GM23338 (cell line): ENCODE results near the gene CCL21. TPM values are rescaled to one million over a fixed set of nuclear protein-coding genes. Genes with fewer than 3 reads are reported as not detected.

Experiments
- ATAC-seq: fragments of 200-7000 bp; cut with Tn5 transposase; 3 replicates; pipeline ENCODE4 v1.9.1; 2020
- DNase-seq: peaks from one replicate; pipeline ENCODE4 v3.0.0-alpha.2; 2015; ENCODE audit warnings: low spot score
- H2AFZ ChIP-seq: fragments of 200-600 bp; sonication (generic); 2 replicates; pipeline ENCODE4 v1.8.0; 2016; ENCODE audit warnings: antibody characterized with exemption, mild to moderate bottlenecking, moderate library complexity
- H3F3A ChIP-seq: fragments of 200-600 bp; sonication (generic); replicated peaks from 2 replicates; pipeline ENCODE4 v1.8.0; 2017; ENCODE audit warnings: antibody characterized with exemption, mixed run types, low read depth
- H3K27ac ChIP-seq: fragments of 200-600 bp; sonication (generic); 2 replicates; pipeline ENCODE4 v1.6.1; 2016; ENCODE audit warnings: low read depth
- H3K27me3 ChIP-seq: fragments of 200-600 bp; sonication (generic); 2 replicates; pipeline ENCODE4 v1.8.0; 2016; ENCODE audit warnings: mild to moderate bottlenecking, mixed run types, moderate library complexity; ENCODE audit not compliant: insufficient read depth
- H3K36me3 ChIP-seq: fragments of 200-600 bp; sonication (generic); 2 replicates; pipeline ENCODE4 v1.8.0; 2016; ENCODE audit warnings: mild to moderate bottlenecking; ENCODE audit not compliant: insufficient read depth
- H3K4me1 ChIP-seq: fragments of 200-600 bp; sonication (generic); 2 replicates; pipeline ENCODE4 v1.8.0; 2016; ENCODE audit warnings: mild to moderate bottlenecking, moderate library complexity; ENCODE audit not compliant: insufficient read depth
- H3K4me2 ChIP-seq: fragments of 200-600 bp; sonication (generic); 2 replicates; pipeline ENCODE4 v1.7.1; 2017; ENCODE audit warnings: mixed run types
- H3K4me3 ChIP-seq: fragments of 200-600 bp; sonication (generic); 2 replicates; pipeline ENCODE4 v1.6.1; 2016; ENCODE audit warnings: mixed run types
- H3K79me2 ChIP-seq: fragments of 200-600 bp; sonication (generic); replicated peaks from 2 replicates; pipeline ENCODE4 v1.8.0; 2017; ENCODE audit warnings: mild to moderate bottlenecking; ENCODE audit not compliant: insufficient read depth
- H3K9me2 ChIP-seq: fragments of 200-600 bp; sonication (generic); 2 replicates; pipeline ENCODE4 v1.8.0; 2017; ENCODE audit not compliant: insufficient read depth
- H4K20me1 ChIP-seq: fragments of 200-600 bp; sonication (generic); replicated peaks from 2 replicates; pipeline ENCODE4 v1.8.0; 2017; ENCODE audit warnings: mild to moderate bottlenecking; ENCODE audit not compliant: insufficient read depth
- H3K27ac Mint-ChIP-seq: 2 replicates; pipeline ENCODE4 v1.8.0; 2020; ENCODE audit warnings: inconsistent platforms, mild to moderate bottlenecking, moderate library complexity, mixed read lengths
- H3K27me3 Mint-ChIP-seq: 3 replicates; pipeline ENCODE4 v1.8.0; 2022; ENCODE audit warnings: low read depth, mild to moderate bottlenecking, moderate library complexity, mixed read lengths, inconsistent platforms; ENCODE audit not compliant: insufficient read depth, poor library complexity
- H3K36me3 Mint-ChIP-seq: 3 replicates; pipeline ENCODE4 v1.8.0; 2021; ENCODE audit warnings: low read depth, mild to moderate bottlenecking, inconsistent platforms, moderate library complexity, mixed read lengths
- H3K4me1 Mint-ChIP-seq: 3 replicates; pipeline ENCODE4 v1.8.0; 2020; ENCODE audit warnings: mild to moderate bottlenecking, inconsistent platforms, mixed read lengths
- H3K4me3 Mint-ChIP-seq: 3 replicates; pipeline ENCODE4 v1.8.0; 2021; ENCODE audit warnings: moderate library complexity, mild to moderate bottlenecking, inconsistent platforms, mixed read lengths
- H3K9me3 Mint-ChIP-seq: 3 replicates; pipeline ENCODE4 v1.8.0; 2020; ENCODE audit warnings: moderate library complexity, mild to moderate bottlenecking, inconsistent platforms, mixed read lengths
- EZH2phosphoT487 ChIP-seq: fragments of 200-600 bp; sonication (generic); IDR thresholded peaks from one replicate; pipeline ENCODE4 v1.8.1; 2018; ENCODE audit warnings: antibody characterized with exemption; ENCODE audit not compliant: unreplicated experiment
- JUNB ChIP-seq: IDR thresholded peaks from one replicate; pipeline ENCODE4 v1.6.1; 2016; ENCODE audit warnings: antibody characterized with exemption; ENCODE audit not compliant: unreplicated experiment
- POLR2AphosphoS5 ChIP-seq: IDR thresholded peaks from 2 replicates; pipeline ENCODE4 v1.6.1; 2016; ENCODE audit warnings: antibody characterized with exemption, low read depth
- STAT1 ChIP-seq: IDR thresholded peaks from one replicate; pipeline ENCODE4 v1.6.1; 2016; ENCODE audit warnings: antibody characterized with exemption; ENCODE audit not compliant: unreplicated experiment
- ZNF114 ChIP-seq: fragments of 250-450 bp; sonication (Bioruptor Pico); IDR thresholded peaks from 2 replicates; pipeline ENCODE4 v1.5.0; 2020; ENCODE audit warnings: mild to moderate bottlenecking, moderate library complexity
- ZNF331 ChIP-seq: fragments of 250-450 bp; sonication (Bioruptor Pico); IDR thresholded peaks from 2 replicates; pipeline ENCODE4 v1.5.0; 2020; ENCODE audit warnings: low read depth, mild to moderate bottlenecking, moderate library complexity
- polyA plus RNA-seq: library from polyadenylated mRNA; unstranded; fragments of >200 nt; fragmentation: Nextera tagmentation; extraction: Ambion mirVana; gene quantifications from 2 replicates; pipeline ENCODE4 v1.2.1, GENCODE V29; 2016
- total RNA-seq: library from RNA; depleted of rRNA; stranded (reverse); fragments of >200 nt; shearing (Covaris generic); gene quantifications from 2 replicates; pipeline ENCODE4 v1.2.3, GENCODE V29; 2014
- TF ChIP-seq, protein P1 (sequence below): IDR thresholded peaks from 2 replicates; pipeline ENCODE4 v1.6.1; 2016; ENCODE audit warnings: antibody characterized with exemption
- TF ChIP-seq, protein P2 (sequence below): fragments of 250-450 bp; sonication (Bioruptor Pico); IDR thresholded peaks from 2 replicates; pipeline ENCODE4 v1.5.0; 2020; ENCODE audit warnings: mild to moderate bottlenecking, moderate library complexity

Gene CCL21
- total and polyA plus RNA-seq, 2 experiments from 2014 or later: not detected

DNA sequence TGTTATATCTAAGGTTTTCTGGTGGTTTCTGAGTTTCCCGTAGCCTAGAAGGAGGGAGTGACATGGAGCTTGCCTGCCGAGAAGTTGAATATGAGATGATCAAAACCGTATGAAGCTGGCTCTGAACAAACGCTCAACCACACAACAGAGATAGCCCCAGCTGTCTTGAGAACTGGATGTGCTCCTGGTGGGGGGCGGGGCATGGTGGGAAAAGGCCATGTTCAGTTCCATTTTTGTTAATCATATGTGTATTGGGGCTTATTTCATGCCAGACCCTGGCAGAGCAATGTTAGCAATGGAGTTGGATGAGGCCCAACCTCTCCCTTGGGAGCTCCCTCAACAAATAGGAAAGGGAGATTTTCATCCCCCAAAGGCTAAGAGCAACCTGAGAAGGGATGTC, 23.7 kb downstream of the CCL21 start (continued):
- TF ChIP-seq EZH2phosphoT487: no peak

DNA sequence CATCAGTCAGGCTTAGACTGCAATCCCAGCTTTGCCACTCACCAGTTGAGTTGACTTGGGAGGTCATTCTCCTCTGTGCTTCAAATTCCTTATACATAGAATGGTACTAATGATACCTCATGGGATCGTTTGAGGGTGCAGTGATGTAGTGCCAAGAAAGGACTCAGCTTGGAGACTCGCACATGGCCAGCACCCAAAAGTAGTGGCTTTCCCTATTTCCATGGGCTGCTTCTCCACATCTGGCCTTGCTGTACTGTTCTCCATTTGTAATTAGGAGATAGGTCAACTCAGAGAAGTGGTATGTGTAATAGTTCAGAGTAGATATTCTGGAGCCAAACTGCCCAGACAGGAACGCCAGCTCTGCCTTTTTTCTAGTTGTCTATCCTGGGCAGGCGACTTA, 24.3 kb downstream of the CCL21 start:
- no peak overlapping the region for H3K4me3 Mint-ChIP-seq

More for the DNA sequence above, 24.3 kb downstream of the CCL21 start:
- TF ChIP-seq ZNF114 (CRISPR knock-in tag) (no peak), ZNF331 (no peak), STAT1 (no peak), POLR2AphosphoS5 (no peak), EZH2phosphoT487 (no peak), JUNB (no peak)
- TF ChIP-seq, protein P1, sequence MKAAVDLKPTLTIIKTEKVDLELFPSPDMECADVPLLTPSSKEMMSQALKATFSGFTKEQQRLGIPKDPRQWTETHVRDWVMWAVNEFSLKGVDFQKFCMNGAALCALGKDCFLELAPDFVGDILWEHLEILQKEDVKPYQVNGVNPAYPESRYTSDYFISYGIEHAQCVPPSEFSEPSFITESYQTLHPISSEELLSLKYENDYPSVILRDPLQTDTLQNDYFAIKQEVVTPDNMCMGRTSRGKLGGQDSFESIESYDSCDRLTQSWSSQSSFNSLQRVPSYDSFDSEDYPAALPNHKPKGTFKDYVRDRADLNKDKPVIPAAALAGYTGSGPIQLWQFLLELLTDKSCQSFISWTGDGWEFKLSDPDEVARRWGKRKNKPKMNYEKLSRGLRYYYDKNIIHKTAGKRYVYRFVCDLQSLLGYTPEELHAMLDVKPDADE: no peak
- TF ChIP-seq, protein P2, sequence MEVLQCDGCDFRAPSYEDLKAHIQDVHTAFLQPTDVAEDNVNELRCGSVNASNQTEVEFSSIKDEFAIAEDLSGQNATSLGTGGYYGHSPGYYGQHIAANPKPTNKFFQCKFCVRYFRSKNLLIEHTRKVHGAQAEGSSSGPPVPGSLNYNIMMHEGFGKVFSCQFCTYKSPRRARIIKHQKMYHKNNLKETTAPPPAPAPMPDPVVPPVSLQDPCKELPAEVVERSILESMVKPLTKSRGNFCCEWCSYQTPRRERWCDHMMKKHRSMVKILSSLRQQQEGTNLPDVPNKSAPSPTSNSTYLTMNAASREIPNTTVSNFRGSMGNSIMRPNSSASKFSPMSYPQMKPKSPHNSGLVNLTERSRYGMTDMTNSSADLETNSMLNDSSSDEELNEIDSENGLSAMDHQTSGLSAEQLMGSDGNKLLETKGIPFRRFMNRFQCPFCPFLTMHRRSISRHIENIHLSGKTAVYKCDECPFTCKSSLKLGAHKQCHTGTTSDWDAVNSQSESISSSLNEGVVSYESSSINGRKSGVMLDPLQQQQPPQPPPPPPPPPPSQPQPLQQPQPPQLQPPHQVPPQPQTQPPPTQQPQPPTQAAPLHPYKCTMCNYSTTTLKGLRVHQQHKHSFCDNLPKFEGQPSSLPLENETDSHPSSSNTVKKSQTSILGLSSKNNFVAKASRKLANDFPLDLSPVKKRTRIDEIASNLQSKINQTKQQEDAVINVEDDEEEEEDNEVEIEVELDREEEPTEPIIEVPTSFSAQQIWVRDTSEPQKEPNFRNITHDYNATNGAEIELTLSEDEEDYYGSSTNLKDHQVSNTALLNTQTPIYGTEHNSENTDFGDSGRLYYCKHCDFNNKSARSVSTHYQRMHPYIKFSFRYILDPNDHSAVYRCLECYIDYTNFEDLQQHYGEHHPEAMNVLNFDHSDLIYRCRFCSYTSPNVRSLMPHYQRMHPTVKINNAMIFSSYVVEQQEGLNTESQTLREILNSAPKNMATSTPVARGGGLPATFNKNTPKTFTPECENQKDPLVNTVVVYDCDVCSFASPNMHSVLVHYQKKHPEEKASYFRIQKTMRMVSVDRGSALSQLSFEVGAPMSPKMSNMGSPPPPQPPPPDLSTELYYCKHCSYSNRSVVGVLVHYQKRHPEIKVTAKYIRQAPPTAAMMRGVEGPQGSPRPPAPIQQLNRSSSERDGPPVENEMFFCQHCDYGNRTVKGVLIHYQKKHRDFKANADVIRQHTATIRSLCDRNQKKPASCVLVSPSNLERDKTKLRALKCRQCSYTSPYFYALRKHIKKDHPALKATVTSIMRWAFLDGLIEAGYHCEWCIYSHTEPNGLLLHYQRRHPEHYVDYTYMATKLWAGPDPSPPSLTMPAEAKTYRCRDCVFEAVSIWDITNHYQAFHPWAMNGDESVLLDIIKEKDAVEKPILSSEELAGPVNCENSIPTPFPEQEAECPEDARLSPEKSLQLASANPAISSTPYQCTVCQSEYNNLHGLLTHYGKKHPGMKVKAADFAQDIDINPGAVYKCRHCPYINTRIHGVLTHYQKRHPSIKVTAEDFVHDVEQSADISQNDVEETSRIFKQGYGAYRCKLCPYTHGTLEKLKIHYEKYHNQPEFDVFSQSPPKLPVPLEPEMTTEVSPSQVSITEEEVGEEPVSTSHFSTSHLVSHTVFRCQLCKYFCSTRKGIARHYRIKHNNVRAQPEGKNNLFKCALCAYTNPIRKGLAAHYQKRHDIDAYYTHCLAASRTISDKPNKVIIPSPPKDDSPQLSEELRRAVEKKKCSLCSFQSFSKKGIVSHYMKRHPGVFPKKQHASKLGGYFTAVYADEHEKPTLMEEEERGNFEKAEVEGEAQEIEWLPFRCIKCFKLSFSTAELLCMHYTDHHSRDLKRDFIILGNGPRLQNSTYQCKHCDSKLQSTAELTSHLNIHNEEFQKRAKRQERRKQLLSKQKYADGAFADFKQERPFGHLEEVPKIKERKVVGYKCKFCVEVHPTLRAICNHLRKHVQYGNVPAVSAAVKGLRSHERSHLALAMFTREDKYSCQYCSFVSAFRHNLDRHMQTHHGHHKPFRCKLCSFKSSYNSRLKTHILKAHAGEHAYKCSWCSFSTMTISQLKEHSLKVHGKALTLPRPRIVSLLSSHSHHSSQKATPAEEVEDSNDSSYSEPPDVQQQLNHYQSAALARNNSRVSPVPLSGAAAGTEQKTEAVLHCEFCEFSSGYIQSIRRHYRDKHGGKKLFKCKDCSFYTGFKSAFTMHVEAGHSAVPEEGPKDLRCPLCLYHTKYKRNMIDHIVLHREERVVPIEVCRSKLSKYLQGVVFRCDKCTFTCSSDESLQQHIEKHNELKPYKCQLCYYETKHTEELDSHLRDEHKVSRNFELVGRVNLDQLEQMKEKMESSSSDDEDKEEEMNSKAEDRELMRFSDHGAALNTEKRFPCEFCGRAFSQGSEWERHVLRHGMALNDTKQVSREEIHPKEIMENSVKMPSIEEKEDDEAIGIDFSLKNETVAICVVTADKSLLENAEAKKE (CRISPR knock-in tag): no peak
- H3K79me2 ChIP-seq: no peaks in the 10 kb centered on the region
- H3K9me3 Mint-ChIP-seq: no peaks in the 10 kb centered on the region
- H3K27ac Mint-ChIP-seq: no peak overlapping the region
- ATAC-seq (no peak), DNase-seq (no peak)
- no peak overlapping the region for H3K27ac ChIP-seq
- no peaks in the 10 kb centered on the region for H3K36me3 Mint-ChIP-seq
- H4K20me1 ChIP-seq: no peaks in the 10 kb centered on the region
- H3K4me2 ChIP-seq: no peak overlapping the region
- no peaks in the 10 kb centered on the region for H3K27me3 ChIP-seq
- peaks cover 10% of the 10 kb centered on the region for H3K4me1 ChIP-seq
- H2AFZ ChIP-seq: no peak overlapping the region
- no peaks in the 10 kb centered on the region for H3K9me2 ChIP-seq
- no peaks in the 10 kb centered on the region for H3K36me3 ChIP-seq
- peaks cover 14% of the 10 kb centered on the region for H3K4me1 Mint-ChIP-seq
- no peak overlapping the region for H3K4me3 ChIP-seq
- no peaks in the 10 kb centered on the region for H3F3A ChIP-seq
- peaks cover 6% of the 10 kb centered on the region for H3K27me3 Mint-ChIP-seq
